ENCODE measurements around the gene MCFD2.

The MCFD2 gene

GRCh38 chr2:46858702-46859090 is 56.9 kb downstream of the MCFD2 start:
- H3K36me3 ChIP-seq (ENCODE audit: control insufficient read depth in 1 of 2, insufficient read depth in 2 of 2, low read length in 2 of 2) = no peaks in the 10 kb centered on the region
- WGBS (ENCODE audit: extremely low coverage, insufficient coverage, insufficient read length) = no CpG with 5 or more reads among the region's 4 CpGs
- H3K18ac ChIP-seq (ENCODE audit: low read length) = no peak overlapping the region
- no peak overlapping the region for H3K9ac ChIP-seq (ENCODE audit: low read length)
- no peak overlapping the region for H3K4ac ChIP-seq (ENCODE audit: low read depth, low read length)
- no peaks in the 10 kb centered on the region for H3K27me3 ChIP-seq (ENCODE audit: insufficient read depth, low read length)
- H4K8ac ChIP-seq (ENCODE audit: low read depth, low read length) = peak overlapping the region; percentile 9
- H3K14ac ChIP-seq (ENCODE audit: low read length) = no peak overlapping the region
- no peaks in the 10 kb centered on the region for H3K79me2 ChIP-seq (ENCODE audit: control insufficient read depth, insufficient read depth, low read length, poor library complexity)
- no peak overlapping the region for H2AFZ ChIP-seq (ENCODE audit: insufficient read depth, low read length, poor library complexity)
- peak overlapping the region; percentile 19 for H2BK120ac ChIP-seq (ENCODE audit: insufficient read depth, low read length, poor library complexity)
- H3K4me2 ChIP-seq (ENCODE audit: low read length) = no peak overlapping the region
- H4K91ac ChIP-seq (ENCODE audit: low read depth, low read length) = peak overlapping the region; percentile 63
- peaks cover 28% of the 10 kb centered on the region for H3K79me1 ChIP-seq (ENCODE audit: low read length)
- peaks cover 21 to 37% of the 10 kb centered on the region in 2 experiments for H3K4me1 ChIP-seq (ENCODE audit: control insufficient read depth in 1 of 2, insufficient read depth in 2 of 2, low read length in 2 of 2)
- peak overlapping the region; percentile 59 for H3K27ac ChIP-seq (ENCODE audit: low read depth, low read length)
- DNase-seq = peak; percentile 55 to 79
- no peak overlapping the region for H2AK5ac ChIP-seq (ENCODE audit: low read length)
- no peak overlapping the region for H3K23ac ChIP-seq (ENCODE audit: low read length)
- H3K4me3 ChIP-seq (ENCODE audit: low read depth, low read length) = no peak overlapping the region
- H2BK12ac ChIP-seq (ENCODE audit: low read length) = peak overlapping the region; percentile 16
- H3K9me3 ChIP-seq (ENCODE audit: insufficient read depth, low read depth, low read length) = peaks cover 5% of the 10 kb centered on the region
- peak overlapping the region; percentile 10 for H2BK5ac ChIP-seq (ENCODE audit: low read depth, low read length, poor library complexity)
- H4K12ac ChIP-seq (ENCODE audit: low read depth, low read length) = no peak overlapping the region

- Histone ChIP-seq H3K4me1 (ENCODE audit: control insufficient read depth in 1 of 2, insufficient read depth in 2 of 2, low read length in 2 of 2) (peaks cover 21 to 37% of the 10 kb centered on the region in 2 experiments), H3K79me2 (ENCODE audit: control insufficient read depth, insufficient read depth, low read length, poor library complexity) (no peaks in the 10 kb centered on the region), H3K14ac (ENCODE audit: low read length) (peak overlapping the region; percentile 3), H4K12ac (ENCODE audit: low read depth, low read length) (no peak overlapping the region), H3K4me3 (ENCODE audit: low read depth, low read length) (no peak overlapping the region), H2BK12ac (ENCODE audit: low read length) (peak overlapping the region; percentile 16), H3K4me2 (ENCODE audit: low read length) (no peak overlapping the region), H3K27ac (ENCODE audit: low read depth, low read length) (peak overlapping the region; percentile 59), H3K9ac (ENCODE audit: low read length) (no peak overlapping the region), H2BK120ac (ENCODE audit: insufficient read depth, low read length, poor library complexity) (peak overlapping the region; percentile 19), H2AFZ (ENCODE audit: insufficient read depth, low read length, poor library complexity) (no peak overlapping the region), H2AK5ac (ENCODE audit: low read length) (no peak overlapping the region), H2BK5ac (ENCODE audit: low read depth, low read length, poor library complexity) (peak overlapping the region; percentile 10), H4K8ac (ENCODE audit: low read depth, low read length) (peak overlapping the region; percentile 9), H4K91ac (ENCODE audit: low read depth, low read length) (peak overlapping the region; percentile 63), H3K9me3 (ENCODE audit: insufficient read depth, low read depth, low read length) (peaks cover 5% of the 10 kb centered on the region), H3K4ac (ENCODE audit: low read depth, low read length) (no peak overlapping the region), H3K36me3 (ENCODE audit: control insufficient read depth in 1 of 2, insufficient read depth in 2 of 2, low read length in 2 of 2) (no peaks in the 10 kb centered on the region), H3K23ac (ENCODE audit: low read length) (no peak overlapping the region), H3K79me1 (ENCODE audit: low read length) (peaks cover 28% of the 10 kb centered on the region), H3K27me3 (ENCODE audit: insufficient read depth, low read length) (no peaks in the 10 kb centered on the region), H3K18ac (ENCODE audit: low read length) (no peak overlapping the region)
- no CpG with 5 or more reads among the region's 13 CpGs for WGBS (ENCODE audit: extremely low coverage, insufficient coverage, insufficient read length)
- peak; percentile 90 to 98 for DNase-seq
These were observed 57.5 kb downstream of the MCFD2 start for GRCh38 chr2:46857871-46858701.

GRCh38 chr2:46856336-46856735 is 59.3 kb downstream of the MCFD2 start:
- peak overlapping the region; percentile 88 for H2AK5ac ChIP-seq (ENCODE audit: low read length)
- peak overlapping the region; percentile 64 for H3K27ac ChIP-seq (ENCODE audit: low read depth, low read length)
- no peak overlapping the region for H3K4me2 ChIP-seq (ENCODE audit: low read length)
- H2AFZ ChIP-seq (ENCODE audit: insufficient read depth, low read length, poor library complexity) = no peak overlapping the region
- H4K12ac ChIP-seq (ENCODE audit: low read depth, low read length) = no peak overlapping the region
- no peak overlapping the region for H3K4ac ChIP-seq (ENCODE audit: low read depth, low read length)
- H3K9ac ChIP-seq (ENCODE audit: low read length) = no peak overlapping the region
- WGBS (ENCODE audit: extremely low coverage, insufficient coverage, insufficient read length) = no CpG with 5 or more reads among the region's 3 CpGs
- H4K8ac ChIP-seq (ENCODE audit: low read depth, low read length) = peak overlapping the region; percentile 14
- H3K23ac ChIP-seq (ENCODE audit: low read length) = no peak overlapping the region
- peak overlapping the region; percentile 57 for H3K14ac ChIP-seq (ENCODE audit: low read length)
- peaks cover 30% of the 10 kb centered on the region for H3K79me1 ChIP-seq (ENCODE audit: low read length)
- H3K4me3 ChIP-seq (ENCODE audit: low read depth, low read length) = no peak overlapping the region
- peak overlapping the region; percentile 61 for H2BK12ac ChIP-seq (ENCODE audit: low read length)
- peak overlapping the region; percentile 52 for H2BK5ac ChIP-seq (ENCODE audit: low read depth, low read length, poor library complexity)
- H3K79me2 ChIP-seq (ENCODE audit: control insufficient read depth, insufficient read depth, low read length, poor library complexity) = no peaks in the 10 kb centered on the region
- H3K4me1 ChIP-seq (ENCODE audit: control insufficient read depth in 1 of 2, insufficient read depth in 2 of 2, low read length in 2 of 2) = peaks cover 21 to 37% of the 10 kb centered on the region in 2 experiments
- H3K9me3 ChIP-seq (ENCODE audit: insufficient read depth, low read depth, low read length) = peaks cover 5% of the 10 kb centered on the region
- H4K91ac ChIP-seq (ENCODE audit: low read depth, low read length) = peak overlapping the region; percentile 89
- H3K18ac ChIP-seq (ENCODE audit: low read length) = peak overlapping the region; percentile 28
- peak overlapping the region; percentile 71 for H2BK120ac ChIP-seq (ENCODE audit: insufficient read depth, low read length, poor library complexity)
- no peak for DNase-seq
- H3K27me3 ChIP-seq (ENCODE audit: insufficient read depth, low read length) = no peaks in the 10 kb centered on the region
- H3K36me3 ChIP-seq (ENCODE audit: control insufficient read depth in 1 of 2, insufficient read depth in 2 of 2, low read length in 2 of 2) = no peaks in the 10 kb centered on the region

- peak overlapping the region; percentile 89 for H4K91ac ChIP-seq (ENCODE audit: low read depth, low read length)
- H4K8ac ChIP-seq (ENCODE audit: low read depth, low read length) = peak overlapping the region; percentile 14
- peak overlapping the region; percentile 61 for H2BK12ac ChIP-seq (ENCODE audit: low read length)
- H3K4me3 ChIP-seq (ENCODE audit: low read depth, low read length) = no peak overlapping the region
- DNase-seq = peak; percentile 49 to 75
- H2AFZ ChIP-seq (ENCODE audit: insufficient read depth, low read length, poor library complexity) = no peak overlapping the region
- H3K36me3 ChIP-seq (ENCODE audit: control insufficient read depth in 1 of 2, insufficient read depth in 2 of 2, low read length in 2 of 2) = no peaks in the 10 kb centered on the region
- H3K27ac ChIP-seq (ENCODE audit: low read depth, low read length) = peak overlapping the region; percentile 77
- peak overlapping the region; percentile 88 for H2AK5ac ChIP-seq (ENCODE audit: low read length)
- H2BK5ac ChIP-seq (ENCODE audit: low read depth, low read length, poor library complexity) = peak overlapping the region; percentile 52
- no peak overlapping the region for H4K12ac ChIP-seq (ENCODE audit: low read depth, low read length)
- H3K79me1 ChIP-seq (ENCODE audit: low read length) = peaks cover 30% of the 10 kb centered on the region
- H3K18ac ChIP-seq (ENCODE audit: low read length) = peak overlapping the region; percentile 28
- H3K79me2 ChIP-seq (ENCODE audit: control insufficient read depth, insufficient read depth, low read length, poor library complexity) = no peaks in the 10 kb centered on the region
- H3K9ac ChIP-seq (ENCODE audit: low read length) = no peak overlapping the region
- peak overlapping the region; percentile 71 for H2BK120ac ChIP-seq (ENCODE audit: insufficient read depth, low read length, poor library complexity)
- peaks cover 5% of the 10 kb centered on the region for H3K9me3 ChIP-seq (ENCODE audit: insufficient read depth, low read depth, low read length)
- no peak overlapping the region for H3K4me2 ChIP-seq (ENCODE audit: low read length)
- H3K14ac ChIP-seq (ENCODE audit: low read length) = peak overlapping the region; percentile 57
- H3K4ac ChIP-seq (ENCODE audit: low read depth, low read length) = no peak overlapping the region
- no peaks in the 10 kb centered on the region for H3K27me3 ChIP-seq (ENCODE audit: insufficient read depth, low read length)
- no peak overlapping the region for H3K23ac ChIP-seq (ENCODE audit: low read length)
- no CpG with 5 or more reads among the region's 1 CpG for WGBS (ENCODE audit: extremely low coverage, insufficient coverage, insufficient read length)
- peaks cover 21 to 37% of the 10 kb centered on the region in 2 experiments for H3K4me1 ChIP-seq (ENCODE audit: control insufficient read depth in 1 of 2, insufficient read depth in 2 of 2, low read length in 2 of 2)
These were observed 59.8 kb downstream of the MCFD2 start for GRCh38 chr2:46855805-46856204.

Data from trophoblast cell (in vitro differentiated cells and primary cell).